HG03457 (cell line): ENCODE measurements around the gene SERP1.
A peak's percentile ranks its signal among the peaks of the same experiment; 100 is the strongest.

Source experiments
- ATAC-seq: cut with Tn5 transposase; IDR thresholded peaks from one replicate; pipeline ENCODE4 v1.9.1; 2021; ENCODE audit warnings: moderate number of reproducible peaks; ENCODE audit not compliant: unreplicated experiment

SERP1 gene

GRCh38 chr3:150546226-150547044 lies at the start of gene SERP1, which contains the start of gene EIF2A:
Gene SERP1, minus strand, starts transcription at chr3:150546496. Its CDS starts 361 bp downstream, at chr3:150546135.
Gene EIF2A, plus strand, starts transcription at chr3:150546787. Its CDS starts 16 bp downstream, at chr3:150546803.
- peak; percentile 93 for ATAC-seq

- ATAC-seq: no peak
These were observed 47.9 kb upstream of the SERP1 start for GRCh38 chr3:150594150-150594549.

GRCh38 chr3:150589759-150590158 lies 43.5 kb upstream of the SERP1 start:
- no peak for ATAC-seq

GRCh38 chr3:150588027-150588830 lies 41.9 kb upstream of the SERP1 start:
- no peak for ATAC-seq

GRCh38 chr3:150583028-150583427 lies 36.7 kb upstream of the SERP1 start:
- ATAC-seq: no peak

GRCh38 chr3:150582620-150583019 lies 36.3 kb upstream of the SERP1 start:
- ATAC-seq: no peak

- no peak for ATAC-seq
These were observed 34.9 kb upstream of the SERP1 start for GRCh38 chr3:150581174-150581573.

GRCh38 chr3:150577855-150578254 lies 31.6 kb upstream of the SERP1 start:
- no peak for ATAC-seq

GRCh38 chr3:150567328-150567727 lies 21.0 kb upstream of the SERP1 start:
- ATAC-seq: no peak

- ATAC-seq: no peak
These were observed 17.9 kb upstream of the SERP1 start for GRCh38 chr3:150564243-150564642.

- no peak for ATAC-seq
These were observed 11.4 kb upstream of the SERP1 start for GRCh38 chr3:150557725-150558124.

- ATAC-seq: no peak
These were observed 10.5 kb upstream of the SERP1 start for GRCh38 chr3:150556792-150557191.

GRCh38 chr3:150555859-150556436 lies 9.7 kb upstream of the SERP1 start:
- ATAC-seq: no peak

- ATAC-seq: no peak
These were observed 897 bp upstream of the SERP1 start for GRCh38 chr3:150547045-150547741.

GRCh38 chr3:150545419-150546225 lies 674 bp downstream of the SERP1 start:
- ATAC-seq: peak; percentile 15

- ATAC-seq: no peak
These were observed 1.6 kb downstream of the SERP1 start for GRCh38 chr3:150544726-150545125.

GRCh38 chr3:150544041-150544440 lies 2.3 kb downstream of the SERP1 start:
- no peak for ATAC-seq

- no peak for ATAC-seq
These were observed 2.8 kb downstream of the SERP1 start for GRCh38 chr3:150543531-150543930.

- ATAC-seq: no peak
These were observed 3.2 kb downstream of the SERP1 start for GRCh38 chr3:150543128-150543527.

GRCh38 chr3:150540991-150541390 lies 5.3 kb downstream of the SERP1 start:
- ATAC-seq: no peak
